Mesendoderm (in vitro differentiated cells): ENCODE data around the gene WWTR1.

Experiments used
- DNase-seq: peaks from one replicate; pipeline ENCODE4 v3.0.0; 2013
- H2AK5ac ChIP-seq: 2 replicates; pipeline ENCODE4 v1.6.1; 2013; ENCODE audit warnings: low read length, inconsistent platforms
- H2BK120ac ChIP-seq: 2 replicates; pipeline ENCODE4 v1.6.1; 2013; ENCODE audit warnings: low read depth, mild to moderate bottlenecking, low read length, moderate library complexity, mixed read lengths
- H2BK15ac ChIP-seq: replicated peaks from 2 replicates; pipeline ENCODE4 v1.6.1; 2013; ENCODE audit warnings: low read depth, mild to moderate bottlenecking, moderate library complexity
- H2BK5ac ChIP-seq: 2 replicates; pipeline ENCODE4 v1.6.1; 2013; ENCODE audit warnings: low read length, inconsistent platforms
- H3K18ac ChIP-seq: 2 replicates; pipeline ENCODE4 v1.6.1; 2013; ENCODE audit warnings: mild to moderate bottlenecking, low read length, mixed read lengths
- H3K23ac ChIP-seq: one replicate; pipeline ENCODE4 v1.6.1; 2013; ENCODE audit warnings: low read length
- H3K27ac ChIP-seq: 2 replicates; pipeline ENCODE4 v1.5.1; 2013; ENCODE audit warnings: low read depth, mild to moderate bottlenecking, inconsistent platforms, low read length, moderate library complexity
- H3K27me3 ChIP-seq: 2 replicates; pipeline ENCODE4 v1.6.1; 2013; ENCODE audit warnings: low read length, control low read depth, mild to moderate bottlenecking, inconsistent platforms; ENCODE audit not compliant: insufficient read depth, poor library complexity
- H3K36me3 ChIP-seq: 2 replicates; pipeline ENCODE4 v1.6.1; 2013; ENCODE audit warnings: low read length, inconsistent platforms; ENCODE audit not compliant: control insufficient read depth, insufficient read depth
- H3K4ac ChIP-seq: one replicate; pipeline ENCODE4 v1.6.1; 2013; ENCODE audit warnings: low read depth, mild to moderate bottlenecking, low read length, moderate library complexity
- H3K4me1 ChIP-seq: 2 replicates; pipeline ENCODE4 v1.6.1; 2013; ENCODE audit warnings: low read depth, low read length, inconsistent platforms; ENCODE audit not compliant: control insufficient read depth
- H3K4me2 ChIP-seq: 2 replicates; pipeline ENCODE4 v1.6.1; 2013; ENCODE audit warnings: low read length
- H3K4me3 ChIP-seq: 2 replicates; pipeline ENCODE4 v1.5.1; 2013; ENCODE audit warnings: mild to moderate bottlenecking, low read length
- H3K56ac ChIP-seq: one replicate; pipeline ENCODE4 v1.6.1; 2013; ENCODE audit warnings: low read length
- H3K79me1 ChIP-seq: 2 replicates; pipeline ENCODE4 v1.6.1; 2013; ENCODE audit warnings: low read length, inconsistent platforms
- H3K79me2 ChIP-seq: 2 replicates; pipeline ENCODE4 v1.6.1; 2013; ENCODE audit warnings: mild to moderate bottlenecking, low read length; ENCODE audit not compliant: control insufficient read depth, insufficient read depth
- H3K9ac ChIP-seq: 2 replicates; pipeline ENCODE4 v1.6.1; 2013; ENCODE audit warnings: low read length, inconsistent platforms
- H4K5ac ChIP-seq: one replicate; pipeline ENCODE4 v1.6.1; 2013; ENCODE audit warnings: low read length
- H4K8ac ChIP-seq: one replicate; pipeline ENCODE4 v1.6.1; 2013; ENCODE audit warnings: low read depth, mild to moderate bottlenecking, control low read depth, low read length, moderate library complexity
- WGBS: extraction: QIAGEN DNeasy Blood & Tissue Kit; methylation state at CpG from one replicate; pipeline ENCODE4 v1.1.7; 2013; ENCODE audit warnings: low lambda C conversion rate, missing lambda C conversion rate; ENCODE audit not compliant: insufficient coverage; ENCODE audit errors: extremely low coverage; 5-methylcytosine and 5-hydroxymethylcytosine counted together

The WWTR1 gene

DNA sequence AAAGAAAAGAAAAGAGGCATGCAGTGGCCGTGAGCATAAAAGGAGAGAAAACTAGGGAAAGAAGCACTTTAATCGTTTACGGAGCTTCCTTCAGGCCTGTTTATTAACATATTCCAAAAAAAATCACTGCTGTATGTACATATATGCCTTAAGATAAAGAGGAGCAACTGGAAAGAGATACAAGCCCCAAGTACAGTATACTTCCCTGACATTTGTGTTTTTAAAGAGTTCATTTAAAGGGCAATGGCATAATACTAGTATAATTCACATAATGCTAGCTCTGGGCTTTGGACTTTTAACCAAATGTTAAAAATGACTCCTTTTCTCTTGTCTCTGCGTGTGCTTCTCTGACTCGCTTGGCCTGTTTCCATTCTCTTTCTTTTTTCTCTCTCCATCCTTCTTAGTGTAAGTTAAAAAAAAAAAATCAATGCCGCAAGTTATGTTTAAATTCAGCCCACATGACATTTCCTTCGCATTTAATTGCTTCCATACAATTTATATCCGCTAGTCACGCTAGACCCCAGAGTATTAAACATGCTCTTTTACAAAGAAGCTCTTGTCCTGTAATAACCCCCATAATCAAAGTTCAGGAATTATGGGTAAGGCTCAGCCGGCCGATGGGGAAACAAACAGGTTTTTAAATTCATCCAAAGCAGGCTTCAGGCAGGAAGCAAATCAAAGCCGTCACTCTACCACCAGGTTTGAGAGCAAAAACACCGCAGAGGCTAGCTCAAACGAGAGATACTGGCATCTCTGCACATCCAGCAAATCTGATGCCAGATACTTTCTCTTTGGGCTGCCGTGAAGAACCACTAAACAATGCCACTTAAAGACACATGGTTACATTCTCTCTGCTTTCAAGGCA is 19.4 kb downstream of the WWTR1 start:
- Histone ChIP-seq H4K5ac (no peak overlapping the region), H4K8ac (no peak overlapping the region), H3K79me2 (peaks cover 12% of the 10 kb centered on the region), H3K9ac (no peak overlapping the region), H3K4me3 (no peak overlapping the region), H3K4me2 (no peak overlapping the region), H3K79me1 (peaks cover 17% of the 10 kb centered on the region), H3K56ac (no peak overlapping the region), H2AK5ac (no peak overlapping the region), H2BK120ac (no peak overlapping the region), H3K36me3 (no peaks in the 10 kb centered on the region), H2BK15ac (no peak overlapping the region), H3K4me1 (peaks cover 2% of the 10 kb centered on the region), H2BK5ac (no peak overlapping the region), H3K4ac (no peak overlapping the region), H3K27me3 (no peaks in the 10 kb centered on the region), H3K27ac (no peak overlapping the region), H3K23ac (no peak overlapping the region), H3K18ac (no peak overlapping the region)
- WGBS: no CpG with 5 or more reads among the region's 15 CpGs
- no peak for DNase-seq

- H3K4me1 ChIP-seq: no peaks in the 10 kb centered on the region
- H3K79me2 ChIP-seq: peaks cover 17% of the 10 kb centered on the region
- H3K27me3 ChIP-seq: no peaks in the 10 kb centered on the region
- H3K9ac ChIP-seq: no peak overlapping the region
- no peak overlapping the region for H4K5ac ChIP-seq
- no peak overlapping the region for H3K4me3 ChIP-seq
- no peak for DNase-seq
- H2AK5ac ChIP-seq: no peak overlapping the region
- H2BK15ac ChIP-seq: no peak overlapping the region
- no peaks in the 10 kb centered on the region for H3K36me3 ChIP-seq
- H3K56ac ChIP-seq: no peak overlapping the region
- H3K4ac ChIP-seq: no peak overlapping the region
- H3K79me1 ChIP-seq: peaks cover 18% of the 10 kb centered on the region
- no peak overlapping the region for H3K18ac ChIP-seq
- H2BK120ac ChIP-seq: no peak overlapping the region
- WGBS: 100% methylated on average over 3 of the region's 4 CpGs
- H4K8ac ChIP-seq: no peak overlapping the region
- no peak overlapping the region for H2BK5ac ChIP-seq
- no peak overlapping the region for H3K4me2 ChIP-seq
- H3K27ac ChIP-seq: no peak overlapping the region
- no peak overlapping the region for H3K23ac ChIP-seq
These were observed 22.4 kb downstream of the WWTR1 start for GRCh38 chr3:149635396-149635795.

DNA sequence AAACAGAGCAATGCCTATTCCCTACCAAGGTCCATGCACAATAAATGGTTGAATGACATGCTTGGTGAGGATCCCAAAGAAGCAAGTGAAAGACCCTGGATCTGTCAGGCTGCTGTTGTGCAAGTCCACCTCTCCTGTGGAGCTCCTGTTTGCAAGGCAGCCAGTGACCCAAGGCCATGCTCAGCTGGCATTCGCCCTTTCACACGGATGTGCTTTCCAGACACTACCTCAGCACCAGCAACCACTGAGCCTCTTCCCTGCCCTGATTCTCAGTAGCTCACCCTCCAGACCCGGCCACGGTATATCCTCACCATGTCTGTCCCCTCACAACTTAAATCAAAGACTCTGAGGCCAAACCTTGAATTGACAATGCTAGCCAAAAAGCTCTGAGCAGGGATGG is 23.3 kb downstream of the WWTR1 start:
- Histone ChIP-seq H3K4me1 (no peaks in the 10 kb centered on the region), H4K5ac (no peak overlapping the region), H3K79me1 (peaks cover 19% of the 10 kb centered on the region), H2BK15ac (no peak overlapping the region), H3K9ac (no peak overlapping the region), H3K36me3 (no peaks in the 10 kb centered on the region), H3K56ac (no peak overlapping the region), H3K23ac (no peak overlapping the region), H3K4me3 (no peak overlapping the region), H3K27ac (no peak overlapping the region), H2BK5ac (no peak overlapping the region), H3K4me2 (no peak overlapping the region), H3K4ac (no peak overlapping the region), H4K8ac (no peak overlapping the region), H2AK5ac (no peak overlapping the region), H3K79me2 (peaks cover 18% of the 10 kb centered on the region), H3K18ac (no peak overlapping the region), H3K27me3 (no peaks in the 10 kb centered on the region), H2BK120ac (no peak overlapping the region)
- no CpG with 5 or more reads among the region's 4 CpGs for WGBS
- DNase-seq: no peak

GRCh38 chr3:149634072-149634471 is 23.8 kb downstream of the WWTR1 start:
- H3K79me1 ChIP-seq: peaks cover 19% of the 10 kb centered on the region
- no peak overlapping the region for H3K4me2 ChIP-seq
- H3K4ac ChIP-seq: no peak overlapping the region
- DNase-seq: no peak
- H3K56ac ChIP-seq: no peak overlapping the region
- no peak overlapping the region for H4K8ac ChIP-seq
- no peak overlapping the region for H3K18ac ChIP-seq
- H3K27me3 ChIP-seq: no peaks in the 10 kb centered on the region
- no peak overlapping the region for H2AK5ac ChIP-seq
- no peaks in the 10 kb centered on the region for H3K4me1 ChIP-seq
- no peak overlapping the region for H3K4me3 ChIP-seq
- no CpG with 5 or more reads among the region's 4 CpGs for WGBS
- no peak overlapping the region for H3K9ac ChIP-seq
- H2BK120ac ChIP-seq: no peak overlapping the region
- peaks cover 18% of the 10 kb centered on the region for H3K79me2 ChIP-seq
- no peak overlapping the region for H4K5ac ChIP-seq
- no peak overlapping the region for H2BK15ac ChIP-seq
- H2BK5ac ChIP-seq: no peak overlapping the region
- no peaks in the 10 kb centered on the region for H3K36me3 ChIP-seq
- no peak overlapping the region for H3K23ac ChIP-seq
- H3K27ac ChIP-seq: no peak overlapping the region

- Histone ChIP-seq H2BK15ac (no peak overlapping the region), H3K56ac (no peak overlapping the region), H4K5ac (no peak overlapping the region), H3K4me2 (no peak overlapping the region), H3K9ac (no peak overlapping the region), H2BK5ac (no peak overlapping the region), H3K27me3 (peaks cover under 1% of the 10 kb centered on the region), H3K27ac (no peak overlapping the region), H3K36me3 (no peaks in the 10 kb centered on the region), H3K4me1 (no peaks in the 10 kb centered on the region), H2AK5ac (no peak overlapping the region), H3K79me2 (peaks cover 18% of the 10 kb centered on the region), H3K18ac (no peak overlapping the region), H3K79me1 (peaks cover 21% of the 10 kb centered on the region), H3K4ac (no peak overlapping the region), H3K4me3 (no peak overlapping the region), H2BK120ac (no peak overlapping the region), H4K8ac (no peak overlapping the region), H3K23ac (no peak overlapping the region)
- DNase-seq: no peak
- no CpG with 5 or more reads among the region's 5 CpGs for WGBS
These were observed 25.6 kb downstream of the WWTR1 start for GRCh38 chr3:149632225-149632624.

DNA sequence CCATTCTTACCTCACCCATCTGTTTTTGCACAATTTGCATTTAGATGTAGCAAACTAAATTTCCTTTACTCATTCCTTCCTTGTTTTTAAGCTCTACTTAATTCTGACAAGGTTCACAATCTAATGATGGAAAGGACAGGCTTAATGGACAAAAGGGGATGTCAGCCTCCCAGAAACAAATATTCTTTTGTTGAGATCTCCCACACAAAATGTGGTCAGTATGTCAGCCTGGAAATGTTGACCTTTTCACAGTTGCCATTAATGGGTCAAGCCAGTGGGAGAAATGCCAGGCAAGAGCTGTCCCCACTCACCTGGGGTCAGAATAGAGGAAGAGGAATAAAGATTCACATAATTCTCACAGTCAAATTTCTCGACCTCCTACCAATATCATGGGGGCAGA is 27.0 kb downstream of the WWTR1 start:
- Histone ChIP-seq H3K9ac (no peak overlapping the region), H3K27ac (no peak overlapping the region), H3K79me2 (peaks cover 26% of the 10 kb centered on the region), H3K36me3 (no peaks in the 10 kb centered on the region), H3K27me3 (peaks cover 2% of the 10 kb centered on the region), H3K4me2 (no peak overlapping the region), H2BK15ac (no peak overlapping the region), H3K4ac (no peak overlapping the region), H3K79me1 (peaks cover 28% of the 10 kb centered on the region), H2BK120ac (no peak overlapping the region), H3K18ac (no peak overlapping the region), H3K23ac (no peak overlapping the region), H4K8ac (no peak overlapping the region), H2BK5ac (no peak overlapping the region), H3K4me3 (no peak overlapping the region), H3K56ac (no peak overlapping the region), H4K5ac (no peak overlapping the region), H2AK5ac (no peak overlapping the region), H3K4me1 (peaks cover 2% of the 10 kb centered on the region)
- no CpG with 5 or more reads among the region's 1 CpG for WGBS
- DNase-seq: no peak
